Measurements from ENCODE around the gene RGS3.

The RGS3 gene

DNA sequence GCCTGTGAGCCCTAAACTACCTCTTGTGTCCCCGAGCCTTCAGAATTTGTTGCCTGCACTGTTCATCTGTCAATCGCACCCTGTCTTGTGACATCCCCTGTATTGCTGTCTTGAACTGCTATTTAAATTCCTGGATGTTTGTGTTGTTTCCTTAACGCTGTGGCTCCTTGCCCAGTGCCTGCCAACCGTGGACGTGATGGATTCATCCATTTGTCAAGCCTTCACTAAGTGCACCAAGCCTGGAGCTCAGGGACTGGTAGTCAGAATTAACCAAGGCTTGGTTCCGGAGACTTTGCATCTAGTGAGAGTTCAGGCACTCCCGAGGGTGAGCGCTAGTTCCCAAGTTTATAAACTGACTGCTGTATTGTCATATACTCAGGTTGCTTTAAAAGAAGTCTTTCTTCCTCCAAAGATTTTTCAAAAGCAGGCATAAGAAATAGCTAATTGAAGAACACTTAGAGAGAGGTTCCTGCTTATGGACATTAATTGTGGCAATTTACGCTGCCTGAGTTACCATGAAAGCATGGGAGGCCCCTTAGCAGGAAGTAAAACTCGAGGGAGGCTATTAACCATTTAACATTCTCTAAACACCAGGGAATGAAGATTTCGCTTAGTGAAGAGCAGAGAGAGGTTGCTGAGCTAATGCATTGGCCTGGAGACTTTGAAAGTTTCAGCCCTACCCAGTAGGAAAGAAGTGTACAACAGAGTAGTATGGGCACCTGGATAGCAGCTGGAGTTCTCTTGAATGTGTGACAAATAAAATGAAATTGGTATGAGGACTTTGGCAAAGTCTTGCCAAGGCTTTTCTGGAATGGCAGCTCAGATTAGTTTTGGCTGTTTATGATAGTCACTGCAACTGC lies 29.0 kb downstream of the RGS3 start:
- no peak for FAIRE-seq

DNA sequence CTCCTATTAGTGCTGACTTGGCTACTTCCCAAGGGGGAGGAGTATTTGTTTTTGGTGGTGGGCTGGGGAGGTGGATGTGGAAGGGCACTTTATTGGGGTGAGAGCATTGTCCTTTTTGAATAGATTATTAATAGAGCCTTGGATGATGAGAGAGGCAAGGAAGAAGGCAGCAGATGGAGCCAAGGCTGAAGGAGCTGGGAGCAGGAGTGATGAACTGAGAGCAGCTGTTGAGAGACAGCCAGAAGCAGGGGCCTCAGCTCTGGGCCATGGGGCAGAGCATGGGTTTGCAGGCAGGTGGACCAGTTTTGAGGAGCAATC lies 29.6 kb downstream of the RGS3 start:
- no peak for FAIRE-seq

DNA sequence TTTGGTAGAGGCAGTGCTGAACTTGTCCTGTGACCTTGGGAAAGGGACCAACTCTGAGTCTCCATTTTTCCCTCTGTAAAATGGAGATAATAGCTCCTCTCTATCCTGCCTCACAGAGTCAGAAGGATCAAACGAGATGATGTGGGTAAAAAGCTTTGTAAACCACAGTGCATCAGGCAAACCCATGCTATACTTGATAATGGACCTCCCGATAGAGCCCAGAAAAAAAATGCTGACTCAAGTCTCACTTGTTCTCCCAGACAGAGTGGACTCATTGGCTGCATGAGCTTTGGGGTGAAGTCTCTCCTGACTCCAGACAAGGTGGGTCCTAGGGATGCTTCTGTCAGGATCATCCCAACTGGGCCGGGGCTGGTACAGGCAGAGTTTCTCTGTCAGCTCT lies 32.0 kb downstream of the RGS3 start:
- no peak for FAIRE-seq

DNA sequence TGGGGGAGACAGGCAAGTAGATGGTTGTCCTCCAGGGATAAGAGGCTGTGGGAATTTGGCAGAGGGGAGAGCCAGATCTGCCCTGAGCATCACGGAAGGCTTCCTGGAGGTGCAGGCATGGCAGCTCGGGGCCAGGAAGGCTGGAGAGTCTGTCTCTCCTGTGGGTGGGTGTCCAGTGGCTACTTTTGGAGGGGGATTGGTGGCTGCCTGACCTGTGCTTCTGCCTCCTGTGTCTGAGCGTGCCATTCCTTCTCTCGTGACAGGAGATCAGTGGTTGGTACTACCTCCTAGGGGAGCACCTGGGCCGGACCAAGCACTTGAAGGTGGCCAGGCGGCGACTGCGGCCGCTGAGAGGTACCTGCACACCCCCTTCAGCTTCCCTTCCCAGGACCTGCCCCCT lies 33.5 kb downstream of the RGS3 start:
- FAIRE-seq = no peak

DNA sequence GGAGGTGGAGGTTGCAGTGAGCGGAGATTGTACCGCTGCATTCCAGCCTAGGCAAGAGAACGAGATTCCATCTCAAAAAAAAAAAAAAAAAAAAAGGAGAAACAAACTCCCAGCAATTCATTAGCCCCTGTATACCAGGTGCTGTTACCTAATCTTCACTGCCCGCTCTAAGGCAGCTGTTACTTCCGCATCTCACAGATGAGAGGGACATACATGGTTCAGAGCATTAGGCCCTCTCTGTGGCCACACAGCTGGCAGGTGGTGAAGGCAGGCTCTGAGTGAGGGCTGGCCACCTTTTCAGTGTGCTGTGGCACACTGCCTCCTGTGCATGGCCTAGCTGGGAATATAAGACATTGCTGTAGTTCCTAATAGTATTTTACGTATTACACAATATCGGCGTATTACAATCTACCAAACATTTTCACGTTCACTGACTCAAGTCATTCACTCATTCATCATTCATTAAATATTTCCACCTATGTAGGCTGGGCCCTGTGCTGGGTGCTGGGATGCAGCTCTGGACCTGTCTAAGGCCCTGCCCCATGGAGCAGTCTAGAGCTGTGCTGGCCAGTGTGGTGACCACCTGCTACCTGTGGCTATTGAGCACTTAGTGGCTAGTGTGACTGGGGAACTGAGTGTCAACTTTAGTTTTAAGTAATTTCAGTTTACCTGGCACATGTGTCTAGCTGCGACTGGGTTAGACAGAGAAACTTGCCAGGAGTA lies 35.8 kb downstream of the RGS3 start:
- no peak for FAIRE-seq

DNA sequence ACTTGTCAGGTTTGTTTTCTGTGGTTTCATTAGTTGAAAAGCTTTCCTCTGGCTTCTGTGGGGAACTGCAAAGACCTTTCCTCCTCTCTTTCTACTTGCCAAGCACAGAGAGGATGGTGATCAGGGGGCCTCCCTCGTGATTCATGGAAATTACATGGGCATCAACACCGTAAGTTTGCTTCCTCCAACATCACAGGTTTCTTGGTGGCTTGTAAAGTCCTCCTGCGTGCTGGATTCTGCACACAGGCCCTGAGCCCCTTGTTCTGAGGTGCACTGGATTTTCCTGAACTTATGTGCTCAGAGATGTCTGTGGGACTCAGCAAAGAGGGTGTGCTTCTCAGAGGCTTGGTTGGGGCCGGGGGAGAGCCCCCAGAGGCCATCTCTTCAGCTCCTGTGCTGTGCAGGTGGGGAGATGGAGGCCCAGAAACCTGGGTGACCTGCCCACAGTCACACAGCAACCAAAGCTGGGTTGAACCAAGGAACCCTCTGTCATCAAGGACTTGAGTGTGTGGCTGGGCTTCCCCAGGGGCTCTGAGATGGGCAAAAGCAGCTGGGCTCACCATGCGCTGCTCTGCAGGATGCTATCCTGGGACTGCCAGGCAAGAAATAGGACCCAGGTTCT lies 36.5 kb downstream of the RGS3 start:
- no peak for FAIRE-seq

DNA sequence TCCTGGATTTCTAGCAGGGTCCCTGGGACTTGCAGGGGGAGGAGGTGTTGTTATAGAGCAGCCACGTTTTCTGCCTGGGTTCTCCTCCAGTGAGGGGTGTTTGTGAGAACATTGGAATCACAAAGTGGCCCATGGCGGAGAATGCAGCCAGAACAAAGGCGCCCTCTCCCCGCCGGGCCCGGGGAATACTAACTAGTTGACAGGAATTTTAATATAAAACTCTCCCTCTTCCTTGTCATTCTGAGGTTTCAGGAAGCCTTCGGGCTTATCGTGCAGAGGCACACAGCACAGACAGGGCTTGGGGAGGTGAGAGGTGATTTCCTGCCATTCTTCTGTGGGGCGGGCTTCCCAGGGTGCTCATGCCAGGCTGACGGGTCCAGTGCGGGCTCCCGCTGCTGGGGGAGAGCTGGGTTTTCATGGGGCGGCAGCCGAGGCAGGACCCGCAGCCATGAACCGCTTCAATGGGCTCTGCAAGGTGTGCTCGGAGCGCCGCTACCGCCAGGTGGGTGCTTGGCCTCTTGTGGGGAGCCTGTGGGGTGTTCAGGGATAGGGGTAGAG lies 37.7 kb downstream of the RGS3 start:
- no peak for FAIRE-seq

DNA sequence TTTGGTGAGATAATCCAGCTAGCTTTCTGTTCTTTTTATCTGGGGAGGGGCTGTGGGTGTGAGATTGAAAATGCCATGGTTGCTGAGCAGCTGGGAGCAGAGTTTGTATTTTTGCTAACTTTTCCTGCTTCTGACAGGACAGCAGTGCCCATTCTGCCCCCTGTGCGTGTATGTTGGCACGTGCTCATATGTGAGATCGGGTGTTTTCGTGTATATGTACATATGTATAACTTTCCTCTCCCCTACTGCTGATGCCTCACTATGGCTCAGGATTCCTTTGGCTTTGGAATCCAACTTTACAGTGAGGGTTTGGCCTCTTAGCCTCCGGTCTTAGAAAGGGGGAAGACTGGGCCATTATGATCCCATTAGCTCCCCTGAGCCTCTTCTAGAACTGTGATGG lies 38.3 kb downstream of the RGS3 start:
- FAIRE-seq = no peak

DNA sequence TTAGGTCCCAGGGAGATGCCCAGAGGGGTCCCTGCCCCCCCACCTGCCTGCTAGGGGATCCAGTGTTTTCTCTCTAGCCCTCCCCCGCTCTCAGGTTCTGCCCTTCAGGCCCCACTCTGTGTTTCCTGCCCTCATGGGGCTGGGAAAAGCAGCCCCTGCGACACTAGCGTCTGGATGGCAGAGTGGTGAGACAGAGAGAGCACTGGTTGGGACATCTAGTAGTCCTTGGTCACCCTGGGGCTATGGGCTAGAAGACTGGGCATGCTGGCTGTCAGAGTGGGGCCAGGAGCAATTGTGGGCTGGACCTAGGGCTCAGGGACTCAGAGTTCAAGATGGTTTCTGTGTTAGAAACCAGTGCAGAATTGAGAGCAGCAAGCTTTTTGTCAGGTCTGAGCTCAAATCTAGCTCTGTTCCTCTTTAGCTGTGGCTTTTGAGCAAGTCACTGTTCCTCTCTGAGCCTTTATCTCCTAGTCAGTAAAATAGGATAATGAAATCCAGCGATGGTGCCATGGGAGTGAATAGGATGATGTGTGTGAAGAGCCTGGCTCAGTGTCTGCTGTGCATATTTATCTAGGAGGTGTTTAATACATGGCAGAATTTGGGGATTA lies 39.0 kb downstream of the RGS3 start:
- no peak for FAIRE-seq

DNA sequence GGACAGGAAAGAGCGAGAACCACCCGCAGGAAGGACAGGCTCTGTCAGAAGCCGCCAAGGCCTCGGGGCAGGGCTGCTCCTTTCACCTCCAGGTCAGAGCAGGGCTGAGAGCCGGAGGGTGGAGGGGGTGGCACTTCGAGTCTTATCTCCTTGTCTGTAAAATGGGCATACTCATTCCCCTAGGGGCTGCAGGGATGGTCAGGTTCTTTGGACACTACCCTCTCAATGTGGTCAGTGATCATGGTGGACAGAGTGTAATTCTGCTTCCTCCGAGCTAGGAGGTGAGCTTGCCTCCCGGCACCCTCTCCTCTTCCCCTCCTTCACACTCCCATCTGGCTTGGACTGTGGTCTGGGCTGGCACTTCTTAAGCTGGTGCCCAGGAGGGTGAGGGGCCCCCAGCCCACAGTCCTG lies 39.6 kb downstream of the RGS3 start:
- FAIRE-seq = no peak

DNA sequence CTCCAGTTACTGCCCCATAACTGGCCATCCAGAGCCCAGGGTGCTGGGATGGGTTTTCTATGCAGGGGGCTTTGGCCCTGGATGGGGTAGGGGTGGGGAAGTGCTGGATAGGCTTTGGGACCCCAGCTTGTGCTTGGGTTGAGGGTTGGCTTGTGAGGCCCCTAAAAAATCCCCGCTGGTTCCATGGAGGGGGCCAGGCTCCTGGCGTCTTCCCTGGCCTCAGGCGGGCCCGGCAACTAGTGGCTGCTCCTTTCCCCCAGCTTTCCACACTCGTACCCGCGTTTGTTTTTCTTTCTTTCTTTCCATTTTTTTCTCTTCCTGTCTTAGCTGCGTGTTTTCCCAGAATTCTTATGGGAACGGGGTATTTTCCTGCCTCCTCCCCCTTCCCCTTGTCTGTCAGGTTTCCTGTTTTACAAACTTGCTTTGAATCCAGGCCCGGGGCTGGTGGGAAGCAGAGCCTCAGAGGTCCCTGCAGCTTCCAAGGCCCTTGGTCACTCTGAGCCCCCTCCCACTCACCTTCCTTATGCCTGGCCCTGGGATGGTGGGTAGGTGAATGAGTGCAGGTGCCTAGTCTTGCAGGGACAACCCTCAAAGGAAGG lies 40.2 kb downstream of the RGS3 start:
- no peak for FAIRE-seq

DNA sequence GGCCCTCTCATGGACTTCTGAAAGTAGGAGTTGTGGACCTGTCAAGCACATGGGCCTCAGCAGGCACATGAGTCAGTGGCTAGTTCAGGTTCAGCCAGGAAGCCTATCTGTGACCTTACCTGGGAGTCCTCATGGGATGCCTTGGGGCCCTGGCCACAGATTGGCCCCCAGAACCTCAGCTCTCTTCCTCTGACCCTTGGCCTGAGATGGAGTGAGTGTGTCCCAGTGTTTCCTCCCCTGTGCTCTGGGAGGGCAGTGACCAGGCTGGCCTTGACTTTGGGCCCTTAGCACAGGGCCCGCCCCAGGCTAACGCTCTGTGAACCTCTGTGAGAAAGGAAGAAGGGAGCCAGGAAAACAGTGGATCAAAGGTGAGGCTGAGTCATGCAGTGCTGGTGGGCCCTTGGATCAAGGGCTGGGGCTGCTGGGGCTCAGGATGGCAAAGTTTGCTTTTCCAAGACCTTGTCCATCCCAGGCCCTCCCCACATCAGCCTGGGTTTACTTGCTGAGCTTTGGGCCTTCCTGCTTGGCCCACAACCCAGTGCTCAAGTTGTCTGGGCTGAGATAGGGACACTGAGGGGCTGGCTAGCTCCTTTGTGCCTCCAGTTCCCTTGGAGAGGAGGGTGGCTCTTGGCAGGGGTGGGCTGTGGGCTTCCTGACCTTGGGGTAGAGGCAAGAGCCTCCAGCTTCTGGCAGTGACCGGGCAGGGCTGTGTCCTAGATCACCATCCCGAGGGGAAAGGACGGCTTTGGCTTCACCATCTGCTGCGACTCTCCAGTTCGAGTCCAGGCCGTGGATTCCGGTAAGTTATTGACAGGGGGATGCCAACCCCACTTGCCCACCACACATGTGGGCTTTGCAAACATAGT lies 41.4 kb downstream of the RGS3 start:
- FAIRE-seq = no peak

DNA sequence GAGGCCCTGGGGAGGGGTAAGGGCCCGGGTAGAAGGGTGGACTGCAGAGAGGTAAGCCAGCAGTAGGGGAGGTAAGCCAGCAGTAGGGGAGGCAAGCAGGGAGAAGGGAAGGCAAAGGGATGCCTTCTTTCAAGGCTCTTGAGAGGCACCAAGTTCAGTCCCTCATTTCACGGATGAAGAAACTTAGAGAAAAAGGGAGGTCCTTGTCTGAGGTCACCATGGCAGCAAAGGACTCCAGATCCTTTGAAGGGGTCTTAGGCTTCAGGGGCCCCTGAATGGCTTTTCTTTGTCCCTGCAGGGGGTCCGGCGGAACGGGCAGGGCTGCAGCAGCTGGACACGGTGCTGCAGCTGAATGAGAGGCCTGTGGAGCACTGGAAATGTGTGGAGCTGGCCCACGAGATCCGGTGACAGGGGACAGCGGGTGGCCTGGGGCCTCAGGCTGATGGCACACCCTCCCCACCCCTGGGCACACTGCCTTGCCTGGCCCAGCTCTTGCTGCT lies 42.6 kb downstream of the RGS3 start:
- no peak for FAIRE-seq

DNA sequence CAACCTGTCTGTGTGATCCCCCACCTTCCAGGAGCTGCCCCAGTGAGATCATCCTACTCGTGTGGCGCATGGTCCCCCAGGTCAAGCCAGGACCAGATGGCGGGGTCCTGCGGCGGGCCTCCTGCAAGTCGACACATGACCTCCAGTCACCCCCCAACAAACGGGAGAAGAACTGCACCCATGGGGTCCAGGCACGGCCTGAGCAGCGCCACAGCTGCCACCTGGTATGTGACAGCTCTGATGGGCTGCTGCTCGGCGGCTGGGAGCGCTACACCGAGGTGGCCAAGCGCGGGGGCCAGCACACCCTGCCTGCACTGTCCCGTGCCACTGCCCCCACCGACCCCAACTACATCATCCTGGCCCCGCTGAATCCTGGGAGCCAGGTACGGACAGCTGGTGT lies 43.7 kb downstream of the RGS3 start:
- no peak for FAIRE-seq

DNA sequence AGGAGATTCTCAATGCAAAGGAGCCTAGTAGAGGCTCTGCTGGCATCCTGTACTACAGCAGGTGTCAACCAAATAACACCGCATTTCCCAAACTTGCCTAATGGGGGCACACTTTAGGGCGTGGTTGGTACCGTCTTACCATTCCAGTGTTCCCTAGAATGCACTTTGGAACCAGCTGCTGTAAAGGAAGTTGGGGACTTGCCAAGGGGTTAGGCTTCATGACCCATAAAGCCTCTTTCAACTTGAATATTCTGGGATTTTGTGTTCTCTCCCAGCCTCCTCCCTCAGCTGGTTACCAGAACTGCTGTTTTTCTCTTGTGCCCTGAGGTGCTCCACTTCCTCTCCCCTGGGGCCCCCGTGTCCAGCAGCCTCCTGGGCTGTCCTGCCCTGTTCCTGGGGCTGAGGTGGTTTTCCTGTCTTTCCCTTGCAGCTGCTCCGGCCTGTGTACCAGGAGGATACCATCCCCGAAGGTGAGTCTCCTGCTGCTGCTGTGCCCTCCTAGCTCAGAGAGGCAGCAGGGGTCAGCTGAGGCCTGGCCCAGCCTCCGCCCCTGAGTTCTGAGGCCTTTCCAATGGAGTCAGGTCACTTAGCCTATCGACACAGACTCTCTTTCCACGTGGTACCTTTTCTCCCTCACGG lies 44.7 kb downstream of the RGS3 start:
- no peak for FAIRE-seq

DNA sequence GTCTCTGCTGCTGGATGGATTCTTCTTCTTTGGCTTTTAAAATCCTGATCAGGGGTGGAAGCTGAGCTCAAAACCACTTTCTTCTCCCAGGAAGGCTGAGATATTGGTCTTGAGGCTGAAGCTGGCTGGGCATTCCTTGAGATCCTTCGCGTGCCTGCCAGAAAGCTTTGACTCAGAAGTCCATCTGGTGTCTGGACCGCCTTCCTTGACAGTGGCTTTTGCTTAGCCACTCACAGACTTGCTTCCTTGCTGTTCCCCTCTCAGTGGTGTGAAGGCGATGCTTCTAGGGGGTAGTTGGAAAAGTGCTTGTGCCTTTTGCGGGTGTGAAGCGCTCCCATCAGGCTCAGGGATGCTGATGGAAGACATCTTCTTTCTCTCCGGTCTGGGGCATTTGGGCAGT lies 45.9 kb downstream of the RGS3 start:
- no peak for FAIRE-seq

DNA sequence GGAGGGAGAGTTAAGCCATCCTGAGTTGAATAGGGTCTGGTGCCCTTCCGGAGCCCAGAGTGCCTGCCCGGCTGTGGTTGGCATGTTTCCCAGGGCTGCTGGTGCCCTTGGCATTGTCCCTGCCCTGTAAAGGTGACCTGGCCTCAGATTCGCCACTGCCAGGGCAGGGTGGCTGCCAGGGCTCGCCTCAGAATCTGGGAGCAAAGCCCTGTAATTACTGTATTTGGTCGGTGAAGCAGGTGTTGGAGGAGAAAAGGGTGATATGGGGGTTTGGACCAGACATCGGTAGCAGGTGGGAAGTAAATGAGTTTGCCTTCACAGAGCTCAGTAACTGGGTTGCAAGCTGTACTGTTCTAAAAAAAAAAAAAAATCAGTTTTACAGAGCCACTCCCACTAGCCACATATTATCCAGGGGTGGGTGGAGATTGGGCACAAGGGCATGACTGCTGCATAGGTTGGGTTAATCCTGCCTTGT lies 47.6 kb downstream of the RGS3 start:
- FAIRE-seq = no peak

DNA sequence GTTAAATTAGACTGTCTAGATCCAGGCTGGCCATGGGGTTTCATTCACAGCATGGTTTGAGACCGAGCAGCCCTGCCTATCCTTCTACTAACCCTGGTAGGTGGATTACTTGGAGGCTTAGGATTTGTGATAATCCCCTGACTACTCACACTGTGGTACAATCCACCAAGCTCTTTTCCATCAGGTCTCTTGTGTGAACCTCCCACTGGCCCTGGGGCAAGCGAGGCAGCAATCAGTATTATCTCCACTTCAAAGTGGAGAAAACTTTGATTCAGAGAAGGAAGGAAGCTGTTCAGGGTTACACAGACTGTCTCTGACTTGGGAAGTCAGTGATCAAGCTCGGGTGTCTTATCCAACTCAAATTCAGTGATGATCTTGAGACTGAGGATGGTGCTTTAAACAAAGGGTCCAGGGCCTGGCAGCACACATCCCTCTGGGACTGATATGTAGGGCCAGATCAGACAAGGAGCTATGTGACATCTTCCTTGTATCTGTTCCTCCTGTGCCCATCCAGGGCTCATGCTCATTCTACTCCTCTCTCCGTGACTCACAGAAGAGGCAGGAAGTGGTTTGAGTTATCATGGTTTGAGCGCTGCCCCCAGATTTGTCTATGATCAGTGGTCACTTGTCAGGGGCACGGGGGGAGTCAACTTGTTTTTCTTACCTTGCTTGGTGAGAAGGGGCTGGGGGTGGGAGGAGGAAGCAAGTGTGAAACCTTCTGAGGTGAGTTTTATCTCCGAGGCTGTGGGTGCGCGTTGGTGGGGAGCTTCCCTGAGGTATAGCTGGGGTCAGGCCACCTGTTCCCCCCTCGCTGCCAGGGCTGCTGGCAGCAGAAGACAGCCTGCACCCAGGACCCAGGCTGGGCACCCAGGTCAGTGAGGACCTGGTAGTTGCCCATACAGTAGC lies 48.6 kb downstream of the RGS3 start:
- no peak for FAIRE-seq

DNA sequence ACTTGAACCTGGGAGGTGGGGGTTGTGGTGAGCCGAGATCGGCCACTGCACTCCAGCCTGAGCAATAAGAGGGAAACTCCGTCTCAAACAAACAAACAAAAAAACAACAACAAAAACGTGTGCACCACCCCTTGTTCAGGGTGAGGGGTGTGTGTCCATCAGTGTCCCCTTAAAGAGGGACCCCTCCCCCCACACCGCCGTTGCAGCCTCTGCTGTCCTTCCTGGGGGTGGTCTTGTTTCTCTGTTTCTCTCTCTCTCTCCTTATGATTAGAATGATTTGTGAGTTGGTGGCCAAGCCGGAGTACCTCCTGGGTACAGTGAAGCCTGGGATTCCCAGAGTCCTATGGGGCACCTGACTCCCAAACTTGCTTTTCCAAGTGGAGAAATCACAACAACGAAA lies 49.6 kb downstream of the RGS3 start:
- FAIRE-seq = no peak

DNA sequence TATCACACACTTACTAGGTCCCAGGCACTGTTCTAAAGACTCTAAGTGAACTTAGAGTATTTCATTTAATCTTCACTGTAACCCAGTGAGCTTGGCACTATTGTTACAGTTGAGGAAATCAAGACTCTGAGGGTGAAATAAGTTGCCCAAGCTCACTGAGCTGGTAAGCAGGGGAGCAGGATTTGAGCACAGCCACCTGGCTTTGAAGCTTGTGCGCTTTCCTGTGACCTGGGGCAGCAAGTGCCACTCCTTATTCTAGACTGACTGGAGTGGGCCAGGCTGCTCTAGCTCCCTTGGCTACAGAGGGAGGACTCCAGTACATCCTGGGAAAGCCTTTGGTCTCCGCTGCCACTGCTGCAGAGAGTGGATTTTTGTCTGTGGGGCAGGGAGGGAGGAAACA lies 50.0 kb downstream of the RGS3 start:
- no peak for FAIRE-seq
